Right lobe of liver (tissue), 4 donors: ENCODE measurements around the gene S100A9.

Source experiments
- CTCF ChIP-seq, 4 donors: fragments of 200-600 bp in 3 of 4; fragments of 450-650 bp in 1 of 4; IDR thresholded peaks; one replicate each; pipeline versions ENCODE4 v1.5.1 to v1.8.0; 2016 to 2022; ENCODE audit warnings: antibody characterized with exemption in 4 of 4, mild to moderate bottlenecking in 2 of 4
- POLR2A ChIP-seq: fragments of 450-650 bp; IDR thresholded peaks from one replicate; pipeline ENCODE4 v1.6.1; 2017; ENCODE audit warnings: antibody characterized with exemption, mild to moderate bottlenecking
- donor health status: DM: no; HTN: no; CAD: no.
- donor health status: DM: no; HTN: no; CAD: no.
- donor health status: DM: no; HTN: yes; CAD: no.

DNA sequence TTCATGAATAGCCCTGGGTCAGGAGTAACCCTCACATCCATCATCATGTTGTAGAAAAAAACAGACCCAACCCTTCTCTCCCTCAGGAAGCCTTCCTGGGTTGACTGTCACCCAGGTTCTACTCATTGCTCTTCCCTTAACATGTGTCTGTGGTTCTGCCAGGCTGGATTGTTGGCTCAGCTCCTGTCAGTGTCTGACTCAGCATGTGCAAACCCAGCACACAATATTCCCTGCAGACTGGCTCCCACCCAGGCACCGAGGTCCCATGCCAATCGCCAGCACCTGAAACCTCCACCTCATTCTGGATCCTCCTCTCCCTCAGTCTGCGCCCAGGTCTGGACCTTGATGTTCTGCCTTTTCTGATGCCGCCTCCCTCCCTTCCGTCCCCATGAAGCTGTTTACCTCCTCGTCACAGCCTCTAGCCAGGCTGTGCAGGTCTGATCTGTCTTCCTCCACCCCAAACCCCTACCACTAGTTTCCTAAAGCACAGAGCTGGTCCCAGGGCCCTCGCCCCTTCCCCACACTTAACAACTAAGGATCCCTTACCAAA, 37.6 kb downstream of the S100A9 start:
- TF ChIP-seq CTCF (IDR thresholded peaks at IDR 0.05) = no peak
- TF ChIP-seq POLR2A = no peak
